Spleen (tissue), 11 donors: ENCODE measurements around the gene CEP44. TPM values are rescaled to one million over a fixed set of nuclear protein-coding genes. Genes with fewer than 3 reads are reported as not detected.

Experiments
- DNase-seq: peaks from one replicate; pipeline ENCODE4 v3.0.0-alpha.2; 2020
- H3K27ac ChIP-seq, 8 donors: fragments of 200-600 bp; sonication (generic) in 7 of 8; 1 replicate in 4 of 8; 2 replicates in 4 of 8; pipeline versions ENCODE4 v1.5.0 to v1.8.0; 2016 to 2021; ENCODE audit warnings: inconsistent platforms in 4 of 8, mild to moderate bottlenecking in 4 of 8, moderate library complexity in 1 of 8
- H3K27me3 ChIP-seq, 7 donors: fragments of 200-600 bp; sonication (generic) in 6 of 7; replicated peaks in 1 of 7; 1 replicate in 4 of 7; 2 replicates in 3 of 7; pipeline versions ENCODE4 v1.5.0 to v1.8.0; 2016 to 2021; ENCODE audit warnings: inconsistent platforms in 3 of 7, mild to moderate bottlenecking in 1 of 7
- H3K36me3 ChIP-seq, 6 donors: fragments of 200-600 bp; sonication (generic) in 5 of 6; 1 replicate in 4 of 6; 2 replicates in 2 of 6; pipeline versions ENCODE4 v1.5.0 to v1.8.0; 2016 to 2021; ENCODE audit warnings: inconsistent platforms in 2 of 6
- H3K4me1 ChIP-seq, 6 donors: fragments of 200-600 bp; sonication (generic) in 5 of 6; 1 replicate in 3 of 6; 2 replicates in 3 of 6; pipeline versions ENCODE4 v1.5.0 to v1.8.0; 2016 to 2021; ENCODE audit warnings: inconsistent platforms in 3 of 6
- H3K4me3 ChIP-seq, 8 donors: fragments of 200-600 bp; sonication (generic) in 7 of 8; 1 replicate in 4 of 8; 2 replicates in 4 of 8; pipeline versions ENCODE4 v1.5.0 to v1.8.0; 2016 to 2021; ENCODE audit warnings: inconsistent platforms in 4 of 8, mild to moderate bottlenecking in 4 of 8, moderate library complexity in 2 of 8
- H3K9me3 ChIP-seq, 8 donors: fragments of 200-600 bp; sonication (generic) in 7 of 8; 1 replicate in 4 of 8; 2 replicates in 4 of 8; pipeline versions ENCODE4 v1.5.0 to v1.8.0; 2016 to 2021; ENCODE audit warnings: inconsistent platforms in 4 of 8
- POLR2A ChIP-seq, 3 donors: fragments of 450-650 bp; IDR thresholded peaks; one replicate each; pipeline ENCODE4 v1.5.1; 2017; ENCODE audit warnings: antibody characterized with exemption in 3 of 3, mild to moderate bottlenecking in 1 of 3
- POLR2AphosphoS5 ChIP-seq, 3 donors: sonication (generic); formaldehyde crosslinking; IDR thresholded peaks; one replicate each; pipeline ENCODE4 v1.5.1; 2017; ENCODE audit warnings: antibody characterized with exemption in 3 of 3
- WGBS, 5 donors: extraction: QIAGEN DNeasy Blood & Tissue Kit in 3 of 5; methylation state at CpG; one replicate each; pipeline versions ENCODE4 v1.1.5 to v1.1.7; 2013 to 2018; 5-methylcytosine and 5-hydroxymethylcytosine counted together
- intact Hi-C: fragments of 100-400 bp; cut with DNase I; formaldehyde crosslinking; loops from one replicate; pipeline ENCODE4 v1.15.0; 2023; ENCODE audit warnings: low total_unique reads
- polyA plus RNA-seq, 3 donors: library from polyadenylated mRNA; stranded (reverse); fragments of 200-250 nt; gene quantifications; one replicate each; pipeline ENCODE4 v1.2.1, GENCODE V29; 2013
- total RNA-seq, 7 donors: library from RNA; depleted of rRNA in 3 of 7; stranded (reverse); fragments of >200 nt in 3 of 7; fragmentation: NEBNext Ultra II Directional in 4 of 7; extraction: Animal tissue kit (Norgen Biotek cat#: 25700) in 4 of 7; gene quantifications; one replicate each; pipeline versions ENCODE4 v1.1.0 to v1.2.1, GENCODE V29; 2016 to 2021
- TF ChIP-seq, protein P1 (sequence below), 11 experiments: fragments of 200-600 bp in 7 of 11; fragments of 450-650 bp in 4 of 11; sonication (generic) in 4 of 11; IDR thresholded peaks in 8 of 11; conservative IDR thresholded peaks in 3 of 11; 1 replicate in 7 of 11; 2 replicates in 4 of 11; pipeline versions ENCODE4 v1.4.0 to v1.8.0; 2016 to 2021; ENCODE audit warnings: antibody characterized with exemption in 11 of 11, inconsistent platforms in 4 of 11, mild to moderate bottlenecking in 1 of 11
- donor health status: healthy with polysubstance abuse.
- donor health status: DM: no; HTN: no; CAD: no; lungs with moderate emphysema.
- donor health status: DM: no; HTN: no; CAD: no.
- donor health status: Bipolar disorder and iron deficiency.
- donor health status: healthy.
- donor health status: DM: no; HTN: no; CAD: no.
- donor health status: DM: yes; HTN: yes; CAD: no.

The CEP44 gene
- total and polyA plus RNA-seq, 10 donors, result 5.6 to 27.7 (median 15.9) TPM

DNA sequence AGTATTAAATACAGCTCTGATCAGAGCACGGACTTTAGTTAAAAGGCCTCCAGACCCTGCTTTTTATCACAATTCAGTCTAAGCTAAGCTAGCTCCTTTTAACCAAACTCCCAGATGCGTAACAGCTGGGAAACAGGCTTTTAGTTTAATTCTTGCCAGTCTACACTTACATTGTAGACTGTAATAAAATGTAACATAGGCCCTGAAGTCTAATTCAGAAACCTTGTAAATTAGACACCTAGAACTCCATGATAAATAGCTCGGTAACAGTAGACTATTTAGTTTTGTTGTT, 20.3 kb upstream of the CEP44 start:
- Histone ChIP-seq H3K36me3 (peaks cover 0 to 46% (median 5%) of the 10 kb centered on the region in 6 donors), H3K4me3 (no peak overlapping the region), H3K27me3 (no peaks in the 10 kb centered on the region), H3K9me3 (no peaks in the 10 kb centered on the region), H3K27ac (no peak overlapping the region), H3K4me1 (peaks cover 0 to 50% (median 16%) of the 10 kb centered on the region in 6 donors)
- no peak for TF ChIP-seq POLR2AphosphoS5 (IDR thresholded peaks at IDR 0.05)
- no peak for TF ChIP-seq POLR2A (IDR thresholded peaks at IDR 0.05)
- TF ChIP-seq, protein P1, sequence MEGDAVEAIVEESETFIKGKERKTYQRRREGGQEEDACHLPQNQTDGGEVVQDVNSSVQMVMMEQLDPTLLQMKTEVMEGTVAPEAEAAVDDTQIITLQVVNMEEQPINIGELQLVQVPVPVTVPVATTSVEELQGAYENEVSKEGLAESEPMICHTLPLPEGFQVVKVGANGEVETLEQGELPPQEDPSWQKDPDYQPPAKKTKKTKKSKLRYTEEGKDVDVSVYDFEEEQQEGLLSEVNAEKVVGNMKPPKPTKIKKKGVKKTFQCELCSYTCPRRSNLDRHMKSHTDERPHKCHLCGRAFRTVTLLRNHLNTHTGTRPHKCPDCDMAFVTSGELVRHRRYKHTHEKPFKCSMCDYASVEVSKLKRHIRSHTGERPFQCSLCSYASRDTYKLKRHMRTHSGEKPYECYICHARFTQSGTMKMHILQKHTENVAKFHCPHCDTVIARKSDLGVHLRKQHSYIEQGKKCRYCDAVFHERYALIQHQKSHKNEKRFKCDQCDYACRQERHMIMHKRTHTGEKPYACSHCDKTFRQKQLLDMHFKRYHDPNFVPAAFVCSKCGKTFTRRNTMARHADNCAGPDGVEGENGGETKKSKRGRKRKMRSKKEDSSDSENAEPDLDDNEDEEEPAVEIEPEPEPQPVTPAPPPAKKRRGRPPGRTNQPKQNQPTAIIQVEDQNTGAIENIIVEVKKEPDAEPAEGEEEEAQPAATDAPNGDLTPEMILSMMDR (IDR thresholded peaks at IDR 0.05 in 8 of 11, conservative IDR thresholded peaks at IDR 0.05 in 3 of 11), result no peak
- WGBS, 5 donors, result 86 to 97% (median 92%) methylated on average over 3 of the region's 3 CpGs
- intact Hi-C loops, result no loop called here
- DNase-seq, result no peak

DNA sequence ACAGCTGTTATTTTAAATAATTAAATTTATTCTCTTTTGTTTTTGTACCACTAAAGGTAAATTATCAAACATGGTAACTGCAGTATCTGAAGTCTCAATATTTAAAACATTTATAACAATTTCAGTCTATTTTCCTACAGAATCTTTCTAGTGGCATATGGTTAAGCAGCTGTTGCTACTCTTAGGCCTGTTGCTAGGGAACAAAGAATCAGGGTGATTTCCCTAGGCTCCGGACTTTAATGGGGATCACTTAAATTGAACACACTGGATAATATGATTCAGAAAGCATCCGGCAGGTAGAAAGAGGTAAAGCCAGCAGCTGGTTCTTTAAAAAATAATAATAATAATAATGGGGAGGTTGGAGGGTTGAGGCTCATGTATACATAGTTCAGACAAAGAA, 17.8 kb upstream of the CEP44 start:
- Histone ChIP-seq H3K4me3 (no peak overlapping the region), H3K4me1 (peaks cover 0 to 46% (median 12%) of the 10 kb centered on the region in 6 donors), H3K36me3 (peaks cover 0 to 31% (median 6%) of the 10 kb centered on the region in 6 donors), H3K27ac (no peak overlapping the region), H3K9me3 (no peaks in the 10 kb centered on the region), H3K27me3 (no peaks in the 10 kb centered on the region)
- TF ChIP-seq POLR2A (IDR thresholded peaks at IDR 0.05) (no peak), POLR2AphosphoS5 (IDR thresholded peaks at IDR 0.05) (no peak)
- TF ChIP-seq, protein P1 (IDR thresholded peaks at IDR 0.05 in 8 of 11, conservative IDR thresholded peaks at IDR 0.05 in 3 of 11), result no peak
- intact Hi-C loops, result no loop called here
- no peak for DNase-seq
- WGBS, 5 donors, result 70 to 87% (median 84%) methylated on average over 2 of the region's 2 CpGs

DNA sequence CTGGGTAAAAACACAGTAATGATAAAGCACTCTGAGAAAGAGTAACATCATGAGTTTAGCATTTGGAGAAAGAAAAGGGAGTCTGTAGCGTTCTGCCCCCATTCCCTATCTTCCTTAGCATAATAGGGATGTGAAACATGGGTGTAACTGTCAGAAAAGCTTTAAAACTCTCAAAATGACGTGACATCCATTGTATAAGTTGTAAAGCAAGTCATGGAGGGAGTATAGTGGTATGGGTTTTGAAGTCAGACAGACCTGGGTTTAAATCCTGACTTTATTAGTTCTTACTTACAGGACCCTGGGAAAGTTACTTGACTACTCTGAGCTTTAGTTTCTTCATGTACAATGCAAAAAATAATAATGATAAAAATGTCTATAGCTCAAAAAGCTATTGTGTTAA, 17.3 kb upstream of the CEP44 start:
- Histone ChIP-seq H3K4me3 (no peak overlapping the region), H3K27me3 (no peaks in the 10 kb centered on the region), H3K4me1 (peaks cover 0 to 46% (median 11%) of the 10 kb centered on the region in 6 donors), H3K36me3 (peaks cover 0 to 28% (median 6%) of the 10 kb centered on the region in 6 donors), H3K27ac (no peak overlapping the region), H3K9me3 (no peaks in the 10 kb centered on the region)
- intact Hi-C loops, result no loop called here
- TF ChIP-seq POLR2A (IDR thresholded peaks at IDR 0.05) (no peak), POLR2AphosphoS5 (IDR thresholded peaks at IDR 0.05) (no peak)
- TF ChIP-seq, protein P1 (IDR thresholded peaks at IDR 0.05 in 8 of 11, conservative IDR thresholded peaks at IDR 0.05 in 3 of 11), result no peak
- no peak for DNase-seq
- WGBS, 5 donors, result 47 to 88% (median 88%) methylated on average over 2 of the region's 2 CpGs

DNA sequence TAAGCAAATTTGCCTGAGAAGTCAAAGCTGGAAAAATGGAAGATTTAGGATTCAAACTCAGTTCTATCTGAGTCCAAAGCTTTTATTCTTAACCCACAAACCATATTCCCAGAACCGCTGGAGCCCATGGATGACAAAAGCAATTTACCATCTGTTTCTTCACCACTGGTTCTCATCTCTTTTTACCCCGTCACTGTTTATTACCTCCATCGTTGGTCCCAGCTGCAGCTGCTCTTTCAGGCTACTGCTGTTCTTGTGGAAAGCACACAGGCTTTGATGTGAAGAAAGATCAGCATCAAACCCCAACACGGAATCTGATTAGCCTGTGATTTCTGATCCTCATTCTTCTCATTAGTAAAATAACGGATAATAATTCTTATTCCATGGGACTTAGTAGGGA, 9.8 kb upstream of the CEP44 start:
- H3K4me3 ChIP-seq, result no peak overlapping the region
- no peak overlapping the region for H3K27ac ChIP-seq
- WGBS, 5 donors, result 87 to 92% (median 90%) methylated on average over 5 of the region's 5 CpGs
- intact Hi-C loops, result no loop called here
- H3K27me3 ChIP-seq, result no peaks in the 10 kb centered on the region
- no peak for DNase-seq
- H3K36me3 ChIP-seq, result peaks cover 0 to 5% (median under 1%) of the 10 kb centered on the region in 6 donors
- peaks cover 0 to 51% (median 21%) of the 10 kb centered on the region in 6 donors for H3K4me1 ChIP-seq
- TF ChIP-seq POLR2A (IDR thresholded peaks at IDR 0.05), result no peak
- TF ChIP-seq, protein P1 (IDR thresholded peaks at IDR 0.05 in 8 of 11, conservative IDR thresholded peaks at IDR 0.05 in 3 of 11), result no peak
- H3K9me3 ChIP-seq, result no peaks in the 10 kb centered on the region
